ENCODE measurements around the gene ACCS. TPM values are rescaled to one million over a fixed set of nuclear protein-coding genes. Genes with fewer than 3 reads are reported as not detected.

ACCS gene
- polyA plus RNA-seq, 2 of the 4 experiments (the other 2 are of a cell fraction): 21.7 to 24.9 TPM

DNA sequence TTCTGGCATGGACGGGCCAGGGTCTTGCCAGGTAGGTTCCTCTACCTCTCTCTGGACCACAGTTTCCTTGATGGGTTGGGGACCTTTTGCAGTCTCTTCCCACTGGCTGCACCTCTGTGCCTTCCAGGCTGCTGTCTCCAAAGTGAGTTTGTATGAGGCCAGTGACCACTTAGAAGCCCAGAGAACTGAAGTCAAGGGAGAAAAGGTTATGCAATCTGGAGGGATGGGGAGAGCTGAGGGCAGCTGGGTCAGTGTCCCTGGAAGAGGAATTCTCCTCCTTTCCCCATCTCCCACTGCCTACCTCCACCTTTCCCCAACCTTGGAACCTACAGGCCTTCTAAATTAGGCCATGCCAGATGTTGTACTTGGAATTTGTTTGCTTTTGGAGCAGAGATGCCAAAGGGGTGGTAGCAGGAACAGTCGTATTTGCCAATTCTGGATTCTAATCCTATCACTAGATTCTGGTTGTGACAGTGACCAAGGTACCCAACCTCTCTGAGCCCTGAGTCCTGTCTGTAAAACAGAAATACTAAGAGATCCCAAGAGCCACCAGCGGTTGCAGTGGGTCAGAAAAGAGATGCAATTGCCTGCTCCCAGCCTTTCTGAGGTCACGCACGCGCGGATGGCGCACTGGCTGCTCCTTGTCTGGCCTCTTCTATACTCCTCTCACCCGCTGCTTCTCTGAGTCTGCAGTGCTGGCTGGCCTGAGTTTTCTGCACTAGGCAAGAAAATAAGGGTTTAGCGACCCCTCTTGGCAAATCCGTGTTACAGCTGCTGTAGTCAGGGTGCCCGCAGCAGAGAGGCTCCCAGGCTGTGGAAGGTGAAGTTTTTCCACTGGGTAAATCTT is 29.0 kb upstream of the ACCS start (continued):
- peak; percentile 66 for TF ChIP-seq CTCF (IDR thresholded peaks at IDR 0.05)

- no peak for DNase-seq (ENCODE audit: low read depth in 1 of 2, low spot score in 1 of 2)
- ATAC-seq: peak; percentile 47 to 63; a peak in 4 of 6 replicates
- H3K4me1 ChIP-seq: no peaks in the 10 kb centered on the region
- no peak overlapping the region for H3K4me3 ChIP-seq
- H3K9me3 ChIP-seq: peaks cover 2% of the 10 kb centered on the region; the same call in 1 of the 3 replicates
- ChIA-PET CTCF (interaction anchor here (0.6 to 15.2 kb wide), 30 partner anchors 9 to 533 kb away, joined by 3 to 159 read pairs (median 4); partner anchors contain the start of genes ACCSL and C11orf96), POLR2A (interaction anchor here (1.2 kb wide), 1 partner anchor 148 kb away, joined by 3 read pairs; no protein-coding TSS in a partner anchor)
- TF ChIP-seq CTCF (IDR thresholded peaks at IDR 0.05) (0 out of 3 replicates have a peak, but pooled peaks have one; percentile 2), TP53 (CRISPR knock-in tag; IDR thresholded peaks at IDR 0.05) (no peak)
- H3K4me2 ChIP-seq: no peak overlapping the region
- no peak for FAIRE-seq
- 72% methylated on average over 2 of the region's 2 CpGs for WGBS (ENCODE audit: missing lambda C conversion rate)
- H3K27ac ChIP-seq: no peak overlapping the region
Observed at GRCh38 chr11:44037658-44037998, 28.4 kb upstream of the ACCS start.

DNA sequence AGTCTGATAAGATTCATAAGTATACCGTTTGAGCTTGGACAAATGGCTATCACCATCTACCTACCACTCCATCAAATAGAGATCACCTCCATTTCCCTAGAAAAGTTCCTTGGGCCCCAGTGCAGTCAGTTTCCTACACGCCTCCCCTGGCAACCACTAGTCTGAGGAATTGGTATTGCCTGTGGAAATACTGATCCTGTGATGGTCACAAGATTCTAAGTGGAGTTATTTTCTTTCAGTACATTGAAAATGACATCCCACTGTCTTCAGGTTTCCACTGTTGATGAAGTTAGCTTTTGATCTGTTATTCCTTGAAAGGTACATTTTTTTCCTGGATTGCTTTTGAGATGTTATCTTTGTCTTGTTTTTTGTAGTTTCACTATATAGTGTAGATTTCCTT is 22.9 kb upstream of the ACCS start:
- H3K4me1 ChIP-seq: no peaks in the 10 kb centered on the region
- 15% methylated on average over 2 of the region's 2 CpGs for WGBS (ENCODE audit: missing lambda C conversion rate)
- H3K4me3 ChIP-seq: no peak overlapping the region
- FAIRE-seq: no peak
- no peak for ATAC-seq
- POLR2A ChIA-PET: no interaction called here
- H3K27ac ChIP-seq: no peak overlapping the region
- CTCF ChIA-PET: interaction anchor here (1.0 to 15.2 kb wide), 5 partner anchors 9 to 153 kb away, joined by 3 to 159 read pairs (median 4); partner anchors contain the start of gene ACCS
- no peak overlapping the region for H3K4me2 ChIP-seq
- DNase-seq (ENCODE audit: low read depth in 1 of 2, low spot score in 1 of 2): no peak
- TF ChIP-seq NFE2L2 (conservative IDR thresholded peaks at IDR 0.05; ENCODE audit: low read length): no peak
- TF ChIP-seq, protein P1, sequence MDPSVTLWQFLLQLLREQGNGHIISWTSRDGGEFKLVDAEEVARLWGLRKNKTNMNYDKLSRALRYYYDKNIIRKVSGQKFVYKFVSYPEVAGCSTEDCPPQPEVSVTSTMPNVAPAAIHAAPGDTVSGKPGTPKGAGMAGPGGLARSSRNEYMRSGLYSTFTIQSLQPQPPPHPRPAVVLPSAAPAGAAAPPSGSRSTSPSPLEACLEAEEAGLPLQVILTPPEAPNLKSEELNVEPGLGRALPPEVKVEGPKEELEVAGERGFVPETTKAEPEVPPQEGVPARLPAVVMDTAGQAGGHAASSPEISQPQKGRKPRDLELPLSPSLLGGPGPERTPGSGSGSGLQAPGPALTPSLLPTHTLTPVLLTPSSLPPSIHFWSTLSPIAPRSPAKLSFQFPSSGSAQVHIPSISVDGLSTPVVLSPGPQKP (IDR thresholded peaks at IDR 0.05; ENCODE audit: low read depth, low read length): no peak
- TF ChIP-seq JUNB (IDR thresholded peaks at IDR 0.05): no peak
- H3K9me3 ChIP-seq: peaks cover 2% of the 10 kb centered on the region; the same call in 1 of the 3 replicates

DNA sequence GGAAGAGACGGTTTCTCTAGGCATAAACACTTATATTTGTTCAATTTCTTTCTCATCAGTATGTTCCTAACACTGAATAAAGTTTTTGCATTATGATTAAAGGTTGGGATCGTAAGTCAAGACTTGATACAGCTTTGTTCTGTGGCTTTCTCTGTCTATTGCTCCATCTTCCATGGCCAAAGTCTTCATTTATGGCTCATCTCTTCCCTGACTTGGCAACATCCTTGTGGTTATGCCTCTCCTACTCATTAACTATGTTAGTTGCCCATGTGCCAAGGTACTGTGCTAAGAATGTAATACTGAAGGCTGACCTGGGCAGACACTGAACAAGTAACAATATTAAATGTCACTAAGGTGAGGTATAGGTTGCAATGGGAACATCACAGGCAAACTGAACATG is 19.9 kb upstream of the ACCS start:
- Histone ChIP-seq H3K9me3 (peaks cover 2% of the 10 kb centered on the region; the same call in 1 of the 3 replicates), H3K27ac (no peak overlapping the region), H3K4me1 (no peaks in the 10 kb centered on the region), H3K4me3 (no peak overlapping the region), H3K4me2 (no peak overlapping the region)
- no peak for DNase-seq (ENCODE audit: low read depth in 1 of 2, low spot score in 1 of 2)
- ATAC-seq: no peak
- POLR2A ChIA-PET: no interaction called here
- 21% methylated on average over 2 of the region's 2 CpGs for WGBS (ENCODE audit: missing lambda C conversion rate)
- CTCF ChIA-PET: interaction anchor here (0.6 to 1.8 kb wide), 2 partner anchors 8 to 12 kb away, joined by 3 read pairs; no protein-coding TSS in a partner anchor
- no peak for FAIRE-seq
- TF ChIP-seq HEYL (CRISPR knock-in tag; IDR thresholded peaks at IDR 0.05): no peak
- no peak for TF ChIP-seq HOXB5 (CRISPR knock-in tag; IDR thresholded peaks at IDR 0.05)
- no peak for TF ChIP-seq CHD4 (IDR thresholded peaks at IDR 0.05; ENCODE audit: borderline replicate concordance)
- TF ChIP-seq SMC3 (IDR thresholded peaks at IDR 0.05): no peak
- no peak for TF ChIP-seq ATOH8 (CRISPR knock-in tag; IDR thresholded peaks at IDR 0.05; ENCODE audit: low read depth)
- no peak for TF ChIP-seq NFE2L2 (conservative IDR thresholded peaks at IDR 0.05; ENCODE audit: low read length)
- TF ChIP-seq, protein P1 (IDR thresholded peaks at IDR 0.05; ENCODE audit: low read depth, low read length): no peak
- no peak for TF ChIP-seq NR3C1 (IDR thresholded peaks at IDR 0.05)
- no peak for TF ChIP-seq POLR2A (IDR thresholded peaks at IDR 0.05; ENCODE audit: low read length)
- TF ChIP-seq ESRRA (IDR thresholded peaks at IDR 0.05; ENCODE audit: borderline replicate concordance, low read length): no peak
- TF ChIP-seq ZFP36 (IDR thresholded peaks at IDR 0.05; ENCODE audit: borderline replicate concordance, partially characterized antibody): no peak
- TF ChIP-seq PHF8 (IDR thresholded peaks at IDR 0.05; ENCODE audit: borderline replicate concordance, low read depth): no peak
- TF ChIP-seq PBX3 (IDR thresholded peaks at IDR 0.05): no peak
- no peak for TF ChIP-seq FOXS1 (CRISPR knock-in tag; IDR thresholded peaks at IDR 0.05)
- TF ChIP-seq EP300 (IDR thresholded peaks at IDR 0.05): no peak
- no peak for TF ChIP-seq JUNB (IDR thresholded peaks at IDR 0.05)
